Measurements from ENCODE around the gene SDHAF3. TPM values are rescaled to one million over a fixed set of nuclear protein-coding genes. Genes with fewer than 3 reads are reported as not detected.

SDHAF3 gene
- total RNA-seq, 1 donor from 2014 or later: 17.1 TPM

GRCh38 chr7:97081521-97082300 lies 35.8 kb upstream of the SDHAF3 start:
- H3K27ac Mint-ChIP-seq: no peak overlapping the region
- no peak for DNase-seq (ENCODE audit: low spot score, unreplicated experiment)
- H3K9me3 Mint-ChIP-seq (ENCODE audit: low read depth): no peaks in the 10 kb centered on the region
- H3K4me3 Mint-ChIP-seq (ENCODE audit: low read depth): no peak overlapping the region
- no peaks in the 10 kb centered on the region for H3K36me3 Mint-ChIP-seq (ENCODE audit: insufficient read depth)
- H3K4me1 Mint-ChIP-seq (ENCODE audit: low read depth): no peaks in the 10 kb centered on the region
- no peak for TF ChIP-seq CTCF (IDR thresholded peaks at IDR 0.05; ENCODE audit: unreplicated experiment)
- peaks cover 6% of the 10 kb centered on the region for H3K27me3 Mint-ChIP-seq

GRCh38 chr7:97088364-97088763 lies 29.1 kb upstream of the SDHAF3 start:
- Mint-ChIP-seq H3K27ac (no peak overlapping the region), H3K9me3 (ENCODE audit: low read depth) (no peaks in the 10 kb centered on the region), H3K4me1 (ENCODE audit: low read depth) (no peaks in the 10 kb centered on the region), H3K27me3 (peaks cover 9% of the 10 kb centered on the region), H3K36me3 (ENCODE audit: insufficient read depth) (no peaks in the 10 kb centered on the region), H3K4me3 (ENCODE audit: low read depth) (no peak overlapping the region)
- TF ChIP-seq CTCF (IDR thresholded peaks at IDR 0.05; ENCODE audit: unreplicated experiment): no peak
- no peak for DNase-seq (ENCODE audit: low spot score, unreplicated experiment)

GRCh38 chr7:97089771-97090170 lies 27.7 kb upstream of the SDHAF3 start:
- no peak for TF ChIP-seq CTCF (IDR thresholded peaks at IDR 0.05; ENCODE audit: unreplicated experiment)
- no peak overlapping the region for H3K27ac Mint-ChIP-seq
- H3K4me3 Mint-ChIP-seq (ENCODE audit: low read depth): no peak overlapping the region
- no peaks in the 10 kb centered on the region for H3K4me1 Mint-ChIP-seq (ENCODE audit: low read depth)
- no peak for DNase-seq (ENCODE audit: low spot score, unreplicated experiment)
- H3K36me3 Mint-ChIP-seq (ENCODE audit: insufficient read depth): no peaks in the 10 kb centered on the region
- H3K27me3 Mint-ChIP-seq: peaks cover 9% of the 10 kb centered on the region
- no peaks in the 10 kb centered on the region for H3K9me3 Mint-ChIP-seq (ENCODE audit: low read depth)

DNA sequence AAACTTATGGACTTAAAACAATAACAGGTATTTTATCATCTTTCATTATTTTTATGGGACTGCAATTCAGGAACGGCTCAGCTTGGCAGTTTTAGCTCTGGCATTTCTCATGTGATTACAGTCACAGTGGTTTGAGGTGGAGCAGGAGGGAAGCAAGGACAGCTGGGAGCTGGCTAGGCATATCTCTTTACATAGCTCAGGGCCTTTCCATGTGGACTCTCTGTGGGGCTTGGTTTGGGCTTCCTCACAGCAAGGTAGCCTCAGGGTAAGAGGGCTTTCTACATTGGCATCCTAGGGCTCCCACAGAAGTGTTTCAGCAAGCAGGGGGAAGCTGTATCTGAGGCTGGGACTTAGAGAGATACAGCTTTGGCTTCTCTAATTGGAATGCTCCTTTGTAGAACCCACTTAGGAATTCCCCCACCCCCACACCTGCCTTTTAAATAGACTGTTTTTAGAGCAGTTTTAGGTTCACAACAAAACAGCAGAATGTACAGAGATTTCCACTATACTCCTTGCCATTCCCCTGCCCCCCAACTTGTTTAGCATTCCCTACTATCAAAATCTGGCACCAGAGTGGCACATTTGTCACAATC lies 26.6 kb upstream of the SDHAF3 start:
- DNase-seq (ENCODE audit: low spot score, unreplicated experiment): no peak
- Mint-ChIP-seq H3K27me3 (peaks cover 9% of the 10 kb centered on the region), H3K9me3 (ENCODE audit: low read depth) (no peaks in the 10 kb centered on the region), H3K4me3 (ENCODE audit: low read depth) (no peak overlapping the region), H3K27ac (no peak overlapping the region), H3K36me3 (ENCODE audit: insufficient read depth) (no peaks in the 10 kb centered on the region), H3K4me1 (ENCODE audit: low read depth) (no peaks in the 10 kb centered on the region)
- TF ChIP-seq CTCF (IDR thresholded peaks at IDR 0.05; ENCODE audit: unreplicated experiment): no peak

DNA sequence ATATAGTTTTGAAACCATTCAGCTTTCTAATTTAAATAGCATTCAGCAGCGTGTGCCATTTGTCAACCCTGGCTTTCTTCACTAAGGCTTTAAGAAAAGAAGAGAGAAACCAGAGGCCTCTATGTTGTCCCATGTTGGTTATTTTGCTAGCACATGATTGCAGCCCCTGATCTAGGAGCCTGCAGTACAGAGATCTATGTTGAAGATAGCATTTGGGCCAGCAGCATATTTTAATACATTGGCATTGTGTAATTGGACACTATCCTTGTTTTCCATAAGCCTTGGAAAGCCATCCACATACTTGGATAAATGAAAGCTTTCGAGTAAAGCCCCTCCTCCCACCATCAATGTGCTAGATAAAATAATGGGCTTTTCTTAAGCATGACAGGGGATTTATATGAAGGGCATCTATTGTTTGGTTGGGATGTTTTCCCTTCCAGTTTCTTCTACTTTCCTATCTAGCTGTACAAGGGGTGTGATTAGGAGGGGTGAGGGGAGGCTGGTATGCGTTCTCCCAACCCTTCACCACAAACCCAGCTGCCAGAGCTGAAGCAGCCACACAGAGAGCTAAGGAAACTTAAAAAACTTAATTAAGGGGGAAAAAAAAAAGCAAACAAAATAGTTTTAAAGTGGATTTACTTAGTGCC lies 23.1 kb upstream of the SDHAF3 start:
- H3K9me3 Mint-ChIP-seq (ENCODE audit: low read depth): no peaks in the 10 kb centered on the region
- H3K4me1 Mint-ChIP-seq (ENCODE audit: low read depth): no peaks in the 10 kb centered on the region
- H3K27ac Mint-ChIP-seq: no peak overlapping the region
- H3K27me3 Mint-ChIP-seq: peaks cover 4% of the 10 kb centered on the region
- H3K4me3 Mint-ChIP-seq (ENCODE audit: low read depth): no peak overlapping the region
- TF ChIP-seq CTCF (IDR thresholded peaks at IDR 0.05; ENCODE audit: unreplicated experiment): no peak
- no peak for DNase-seq (ENCODE audit: low spot score, unreplicated experiment)
- H3K36me3 Mint-ChIP-seq (ENCODE audit: insufficient read depth): no peaks in the 10 kb centered on the region

All from progenitor cell of endocrine pancreas (in vitro differentiated cells).